Measurements from ENCODE around the gene NXPE1. TPM values are rescaled to one million over a fixed set of nuclear protein-coding genes. Genes with fewer than 3 reads are reported as not detected.

Gene NXPE1
- total RNA-seq, 3 donors from 2014 or later = 1.3 TPM; not detected in 2

DNA sequence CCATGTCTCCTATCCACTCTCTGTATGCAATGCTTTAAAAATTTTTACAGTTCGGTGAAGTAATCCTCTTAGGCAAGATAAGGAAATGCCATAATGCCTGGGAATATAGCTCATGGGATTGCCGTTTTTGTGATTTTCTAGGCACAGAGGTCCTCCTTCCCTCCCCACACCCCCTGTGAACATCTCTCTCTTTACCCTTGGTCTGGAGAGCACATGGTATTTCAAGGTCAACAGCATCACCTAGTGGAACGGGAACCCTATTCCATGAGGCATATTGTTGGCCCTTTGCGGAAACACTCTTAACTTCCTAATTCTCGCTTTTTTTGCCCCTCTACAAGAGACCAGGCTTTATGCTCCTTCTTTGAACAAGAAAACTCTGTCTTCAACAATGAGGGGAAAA lies 27.1 kb upstream of the NXPE1 start:
- DNase-seq (ENCODE audit: low spot score in 2 of 2) = no peak
- intact Hi-C loops (cut with DNase I; ENCODE audit: low total_unique reads) = no loop called here
- Histone ChIP-seq H3K9me3 (peaks cover 23 to 45% of the 10 kb centered on the region in 2 donors), H3K27me3 (no peaks in the 10 kb centered on the region), H3K27ac (no peak overlapping the region), H3K4me1 (no peaks in the 10 kb centered on the region), H3K36me3 (no peaks in the 10 kb centered on the region), H3K4me3 (no peak overlapping the region)
- TF ChIP-seq POLR2A (IDR thresholded peaks at IDR 0.05) (no peak), POLR2AphosphoS5 (IDR thresholded peaks at IDR 0.05) (no peak)
- TF ChIP-seq, protein P1, sequence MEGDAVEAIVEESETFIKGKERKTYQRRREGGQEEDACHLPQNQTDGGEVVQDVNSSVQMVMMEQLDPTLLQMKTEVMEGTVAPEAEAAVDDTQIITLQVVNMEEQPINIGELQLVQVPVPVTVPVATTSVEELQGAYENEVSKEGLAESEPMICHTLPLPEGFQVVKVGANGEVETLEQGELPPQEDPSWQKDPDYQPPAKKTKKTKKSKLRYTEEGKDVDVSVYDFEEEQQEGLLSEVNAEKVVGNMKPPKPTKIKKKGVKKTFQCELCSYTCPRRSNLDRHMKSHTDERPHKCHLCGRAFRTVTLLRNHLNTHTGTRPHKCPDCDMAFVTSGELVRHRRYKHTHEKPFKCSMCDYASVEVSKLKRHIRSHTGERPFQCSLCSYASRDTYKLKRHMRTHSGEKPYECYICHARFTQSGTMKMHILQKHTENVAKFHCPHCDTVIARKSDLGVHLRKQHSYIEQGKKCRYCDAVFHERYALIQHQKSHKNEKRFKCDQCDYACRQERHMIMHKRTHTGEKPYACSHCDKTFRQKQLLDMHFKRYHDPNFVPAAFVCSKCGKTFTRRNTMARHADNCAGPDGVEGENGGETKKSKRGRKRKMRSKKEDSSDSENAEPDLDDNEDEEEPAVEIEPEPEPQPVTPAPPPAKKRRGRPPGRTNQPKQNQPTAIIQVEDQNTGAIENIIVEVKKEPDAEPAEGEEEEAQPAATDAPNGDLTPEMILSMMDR (IDR thresholded peaks at IDR 0.05) = no peak

DNA sequence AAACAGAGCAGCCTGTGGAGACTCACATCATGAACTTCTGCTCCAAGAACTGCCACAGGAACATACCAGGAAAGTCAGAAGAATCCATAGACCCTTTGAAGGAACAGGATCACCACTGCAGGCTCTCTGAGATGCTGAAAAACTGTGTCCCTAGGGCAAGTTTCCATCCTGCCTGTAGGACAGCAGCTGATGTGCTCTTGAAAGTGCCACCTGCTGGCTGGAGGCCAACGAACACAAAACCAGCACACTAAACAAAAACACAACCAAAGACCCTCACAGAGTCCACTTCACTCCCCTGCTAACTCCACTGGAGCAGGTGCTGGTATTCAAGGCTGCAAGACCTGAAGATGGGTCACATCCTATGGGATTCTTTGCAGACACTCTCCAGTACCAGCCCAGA lies 12.0 kb upstream of the NXPE1 start:
- peaks cover 3 to 16% of the 10 kb centered on the region in 2 donors for H3K9me3 ChIP-seq

DNA sequence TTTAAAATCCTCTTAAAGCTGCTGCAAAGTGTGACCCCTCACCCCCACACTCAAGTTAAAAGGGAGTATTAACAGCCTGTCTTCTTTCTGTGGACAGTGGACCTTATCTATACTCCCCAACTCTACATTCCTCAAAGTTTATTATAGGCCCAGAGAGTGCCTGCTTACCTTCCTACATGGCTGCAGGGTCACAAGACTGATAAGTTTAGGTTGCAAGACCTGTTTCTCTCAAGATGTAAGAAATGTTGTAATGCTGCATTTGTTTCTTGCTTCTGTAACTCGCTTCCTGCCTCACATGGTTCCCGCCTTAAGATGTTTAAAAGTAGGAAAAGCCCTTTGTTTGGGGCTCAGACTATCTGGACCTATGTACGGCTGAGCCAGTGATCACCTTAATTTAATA lies 10.1 kb upstream of the NXPE1 start:
- Histone ChIP-seq H3K27me3 (no peaks in the 10 kb centered on the region), H3K4me1 (no peaks in the 10 kb centered on the region), H3K4me3 (no peak overlapping the region), H3K27ac (no peak overlapping the region), H3K9me3 (peaks cover 0 to 7% of the 10 kb centered on the region in 2 donors), H3K36me3 (no peaks in the 10 kb centered on the region)
- no peak for DNase-seq (ENCODE audit: low spot score in 2 of 2)
- no peak for TF ChIP-seq POLR2AphosphoS5 (IDR thresholded peaks at IDR 0.05)
- TF ChIP-seq, protein P1 (IDR thresholded peaks at IDR 0.05) = no peak
- TF ChIP-seq POLR2A (IDR thresholded peaks at IDR 0.05) = no peak
- intact Hi-C loops (cut with DNase I; ENCODE audit: low total_unique reads) = no loop called here

More for the DNA sequence above, 12.0 kb upstream of the NXPE1 start:
- intact Hi-C loops (cut with DNase I; ENCODE audit: low total_unique reads) = no loop called here
- Histone ChIP-seq H3K27ac (no peak overlapping the region), H3K4me3 (no peak overlapping the region), H3K36me3 (no peaks in the 10 kb centered on the region), H3K27me3 (no peaks in the 10 kb centered on the region), H3K4me1 (no peaks in the 10 kb centered on the region)
- no peak for DNase-seq (ENCODE audit: low spot score in 2 of 2)
- TF ChIP-seq POLR2A (IDR thresholded peaks at IDR 0.05) (no peak), POLR2AphosphoS5 (IDR thresholded peaks at IDR 0.05) (no peak)
- TF ChIP-seq, protein P1 (IDR thresholded peaks at IDR 0.05) = no peak

- TF ChIP-seq POLR2A (IDR thresholded peaks at IDR 0.05) = no peak
- no peak for TF ChIP-seq POLR2AphosphoS5 (IDR thresholded peaks at IDR 0.05)
- TF ChIP-seq, protein P1 (IDR thresholded peaks at IDR 0.05) = no peak
- DNase-seq (ENCODE audit: low spot score in 2 of 2) = no peak
These were observed 6.6 kb upstream of the NXPE1 start for GRCh38 chr11:114566276-114566675.

GRCh38 chr11:114564831-114565230 lies 5.2 kb upstream of the NXPE1 start:
- intact Hi-C loops (cut with DNase I; ENCODE audit: low total_unique reads) = no loop called here
- DNase-seq (ENCODE audit: low spot score in 2 of 2) = no peak
- TF ChIP-seq, protein P1 (IDR thresholded peaks at IDR 0.05) = no peak
- no peak for TF ChIP-seq POLR2AphosphoS5 (IDR thresholded peaks at IDR 0.05)
- no peak for TF ChIP-seq POLR2A (IDR thresholded peaks at IDR 0.05)
- no peak overlapping the region for H3K4me3 ChIP-seq
- no peaks in the 10 kb centered on the region for H3K36me3 ChIP-seq
- H3K4me1 ChIP-seq = no peaks in the 10 kb centered on the region
- H3K27ac ChIP-seq = no peak overlapping the region
- no peaks in the 10 kb centered on the region for H3K27me3 ChIP-seq
- no peaks in the 10 kb centered on the region for H3K9me3 ChIP-seq

More at GRCh38 chr11:114566276-114566675, 6.6 kb upstream of the NXPE1 start:
- intact Hi-C loops (cut with DNase I; ENCODE audit: low total_unique reads) = no loop called here
- Histone ChIP-seq H3K4me1 (no peaks in the 10 kb centered on the region), H3K27ac (no peak overlapping the region), H3K4me3 (no peak overlapping the region), H3K27me3 (no peaks in the 10 kb centered on the region), H3K36me3 (no peaks in the 10 kb centered on the region), H3K9me3 (no peaks in the 10 kb centered on the region)
